Prostate gland (tissue), 2 donors: ENCODE results near the gene L1CAM. TPM values are rescaled to one million over a fixed set of nuclear protein-coding genes. Genes with fewer than 3 reads are reported as not detected.

Experiments
- DNase-seq: peaks from one replicate; pipeline ENCODE4 v3.0.0-alpha.2; 2019; ENCODE audit warnings: low spot score
- H3K27ac ChIP-seq, 2 donors: fragments of 200-600 bp; sonication (generic); 2 replicates each; pipeline ENCODE4 v1.5.1; 2017 to 2019
- H3K27me3 ChIP-seq: fragments of 200-600 bp; sonication (generic); replicated peaks from 2 replicates; pipeline ENCODE4 v1.5.1; 2019; ENCODE audit not compliant: insufficient read depth
- H3K36me3 ChIP-seq, 2 donors: fragments of 200-600 bp; sonication (generic); 1 replicate in 1 of 2; 2 replicates in 1 of 2; pipeline versions ENCODE4 v1.5.1 to v1.8.1; 2017 to 2019
- H3K4me1 ChIP-seq: fragments of 200-600 bp; sonication (generic); replicated peaks from 2 replicates; pipeline ENCODE4 v1.5.1; 2019
- H3K4me3 ChIP-seq, 2 donors: fragments of 200-600 bp; sonication (generic); 2 replicates each; pipeline ENCODE4 v1.5.1; 2017 to 2019
- H3K9me3 ChIP-seq: fragments of 200-600 bp; sonication (generic); 2 replicates; pipeline ENCODE4 v1.5.1; 2017
- CTCF ChIP-seq, 4 experiments: fragments of 200-600 bp in 2 of 4; fragments of 450-650 bp in 2 of 4; sonication (generic) in 2 of 4; IDR thresholded peaks; 1 replicate in 3 of 4; 2 replicates in 1 of 4; pipeline ENCODE4 v1.5.1; 2016 to 2019; ENCODE audit warnings: antibody characterized with exemption in 4 of 4, mild to moderate bottlenecking in 2 of 4, moderate library complexity in 2 of 4
- POLR2A ChIP-seq: fragments of 450-650 bp; IDR thresholded peaks from one replicate; pipeline ENCODE4 v1.6.1; 2016; ENCODE audit warnings: antibody characterized with exemption, mild to moderate bottlenecking
- POLR2AphosphoS5 ChIP-seq: sonication (generic); formaldehyde crosslinking; IDR thresholded peaks from one replicate; pipeline ENCODE4 v1.6.1; 2017; ENCODE audit warnings: antibody characterized with exemption
- WGBS: methylation state at CpG from one replicate; pipeline ENCODE4 v1.1.5; 2018; 5-methylcytosine and 5-hydroxymethylcytosine counted together
- intact Hi-C: fragments of 100-400 bp; cut with DNase I; formaldehyde crosslinking; loops from one replicate; pipeline ENCODE4 v1.14.2; 2022
- total RNA-seq, 2 donors: library from RNA; depleted of rRNA; stranded (reverse); fragments of >200 nt; gene quantifications; one replicate each; pipeline ENCODE4 v1.1.0, GENCODE V29; 2016

The L1CAM gene
- total RNA-seq, 2 donors from 2014 or later, result 0.73 to 18.0 TPM

DNA sequence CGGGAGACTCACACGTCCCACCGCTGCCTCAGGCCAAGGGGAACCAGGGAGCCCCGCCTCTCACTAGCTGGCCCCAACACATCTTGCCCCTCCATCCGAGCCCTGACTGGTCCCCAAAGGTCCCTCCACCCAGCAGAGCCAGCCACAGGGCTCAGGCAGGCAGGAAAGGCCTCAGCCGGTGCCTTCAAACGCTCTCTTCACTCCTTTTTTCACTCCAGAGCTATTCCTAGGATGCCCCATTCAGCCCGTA lies 41.6 kb upstream of the L1CAM start:
- no peak for DNase-seq
- Histone ChIP-seq H3K9me3 (no peaks in the 10 kb centered on the region), H3K4me1 (no peaks in the 10 kb centered on the region), H3K27me3 (no peaks in the 10 kb centered on the region), H3K4me3 (peak overlapping the region; percentile 39 to 45), H3K27ac (peak overlapping the region; percentile 88 to 91), H3K36me3 (no peaks in the 10 kb centered on the region)
- intact Hi-C loops, result no loop called here
- 0% methylated on average over 4 of the region's 8 CpGs for WGBS
- no peak for TF ChIP-seq CTCF (IDR thresholded peaks at IDR 0.05)
- no peak for TF ChIP-seq POLR2A
- no peak for TF ChIP-seq POLR2AphosphoS5

DNA sequence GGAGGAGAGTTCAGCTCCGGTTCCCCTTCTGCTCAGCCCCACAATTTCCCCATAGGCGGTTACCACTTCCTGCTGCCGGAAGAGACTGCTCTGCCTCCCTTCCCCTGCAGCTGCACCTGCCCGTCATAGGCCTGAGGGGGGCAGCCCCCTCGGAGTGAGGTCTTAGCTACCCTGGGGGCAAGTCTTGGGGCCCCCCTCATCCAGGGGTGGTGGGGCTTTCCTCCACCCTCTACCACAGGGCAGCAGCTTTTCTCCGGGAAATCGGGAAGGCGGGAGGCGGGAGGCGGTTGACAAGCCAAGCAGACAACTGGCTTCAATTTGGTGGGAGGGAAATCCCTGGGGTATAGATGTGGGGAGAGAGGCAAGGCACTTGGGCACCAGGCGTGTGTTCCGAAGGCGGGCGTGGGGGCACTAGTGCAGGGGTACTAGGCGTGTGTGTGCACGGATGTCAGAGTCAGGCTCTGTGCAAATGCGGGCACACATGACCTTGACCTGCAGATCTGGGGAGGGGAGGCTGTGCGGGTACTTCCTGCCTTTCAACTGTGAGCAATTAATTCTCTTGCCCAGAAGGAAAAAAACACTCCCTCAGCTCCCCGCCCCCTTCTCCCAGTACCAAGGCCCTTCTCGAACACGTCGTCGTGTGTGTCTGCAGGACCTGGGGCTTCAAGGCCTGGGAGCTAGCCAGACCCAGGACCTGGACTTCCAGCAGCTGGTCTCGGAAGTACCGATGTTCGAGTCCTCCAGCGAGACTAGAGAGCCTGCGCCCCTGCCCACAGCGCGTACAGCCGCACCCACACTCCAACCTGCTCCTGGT lies 41.1 kb upstream of the L1CAM start:
- no peak for DNase-seq
- H3K4me3 ChIP-seq, result peak overlapping the region; percentile 39 to 45
- H3K27me3 ChIP-seq, result no peaks in the 10 kb centered on the region
- H3K9me3 ChIP-seq, result no peaks in the 10 kb centered on the region
- no peaks in the 10 kb centered on the region for H3K4me1 ChIP-seq
- no peak for TF ChIP-seq POLR2AphosphoS5
- no peak for TF ChIP-seq POLR2A
- no peak for TF ChIP-seq CTCF (IDR thresholded peaks at IDR 0.05)
- peak overlapping the region; percentile 88 to 91 for H3K27ac ChIP-seq
- no peaks in the 10 kb centered on the region for H3K36me3 ChIP-seq
- 7% methylated on average over 12 of the region's 31 CpGs for WGBS
- intact Hi-C loops, result no loop called here

DNA sequence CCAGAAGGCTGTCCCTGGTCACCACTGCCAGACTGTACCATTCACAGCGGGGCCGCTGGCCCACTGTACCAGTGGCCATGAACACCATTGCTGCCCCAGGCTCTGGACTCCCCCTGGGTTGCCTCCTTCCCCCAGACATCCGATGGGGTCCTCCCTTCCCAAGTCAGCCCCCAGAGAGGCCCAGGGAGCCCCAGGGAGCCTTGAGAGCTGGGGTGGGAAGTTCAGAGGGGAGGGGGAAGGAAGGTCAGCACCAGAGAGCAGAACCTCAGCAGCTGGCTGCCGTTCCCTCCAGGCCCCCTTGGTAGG lies 40.5 kb upstream of the L1CAM start:
- no peaks in the 10 kb centered on the region for H3K9me3 ChIP-seq
- TF ChIP-seq POLR2AphosphoS5 (no peak), CTCF (IDR thresholded peaks at IDR 0.05) (no peak), POLR2A (no peak)
- no peak for DNase-seq
- intact Hi-C loops, result no loop called here
- no peaks in the 10 kb centered on the region for H3K36me3 ChIP-seq
- H3K27ac ChIP-seq, result peak overlapping the region; percentile 33 to 88
- H3K27me3 ChIP-seq, result no peaks in the 10 kb centered on the region
- 20% methylated on average over 2 of the region's 4 CpGs for WGBS
- no peaks in the 10 kb centered on the region for H3K4me1 ChIP-seq
- H3K4me3 ChIP-seq, result no peak overlapping the region

- H3K27me3 ChIP-seq, result no peaks in the 10 kb centered on the region
- intact Hi-C loops, result no loop called here
- DNase-seq, result no peak
- H3K27ac ChIP-seq, result peak within 1 kb of the TSS; percentile 88 to 91
- no peak within 1 kb of the TSS for H3K4me3 ChIP-seq
- WGBS, result 35% methylated on average over 16 of the region's 59 CpGs
- TF ChIP-seq POLR2AphosphoS5 (no peak), CTCF (IDR thresholded peaks at IDR 0.05) (no peak), POLR2A (no peak)
- no peaks in the 10 kb centered on the region for H3K36me3 ChIP-seq
- no peaks in the 10 kb centered on the region for H3K4me1 ChIP-seq
- no peaks in the 10 kb centered on the region for H3K9me3 ChIP-seq
These were observed 40.0 kb upstream of the L1CAM start, which contains the start of gene ARHGAP4 for GRCh38 chrX:153925739-153926551. Gene ARHGAP4 (minus strand): TSS chrX:153926264. CDS start chrX:153926202, 62 bp downstream.

- H3K36me3 ChIP-seq, result no peaks in the 10 kb centered on the region
- H3K9me3 ChIP-seq, result no peaks in the 10 kb centered on the region
- intact Hi-C loops, result no loop called here
- no peaks in the 10 kb centered on the region for H3K4me1 ChIP-seq
- no peak for TF ChIP-seq CTCF (IDR thresholded peaks at IDR 0.05)
- no peak for TF ChIP-seq POLR2AphosphoS5
- no peak for TF ChIP-seq POLR2A
- no peak for DNase-seq
- 86% methylated on average over 4 of the region's 4 CpGs for WGBS
- no peak overlapping the region for H3K4me3 ChIP-seq
- H3K27me3 ChIP-seq, result no peaks in the 10 kb centered on the region
- H3K27ac ChIP-seq, result no peak overlapping the region
These were observed 39.4 kb upstream of the L1CAM start for GRCh38 chrX:153925387-153925738.
